Fibroblast of lung (primary cell): Measurements from ENCODE around the gene HAAO.

Experiments used
- CTCF ChIP-seq, 2 donors: IDR thresholded peaks in 1 of 2; conservative IDR thresholded peaks in 1 of 2; 1 replicate in 1 of 2; 2 replicates in 1 of 2; pipeline ENCODE4 v1.5.1; 2011 to 2012; ENCODE audit warnings: low read length in 2 of 2, control low read depth in 1 of 2, inconsistent platforms in 1 of 2, low read depth in 1 of 2, mild to moderate bottlenecking in 1 of 2
- EZH2 ChIP-seq: IDR thresholded peaks from 2 replicates; pipeline ENCODE4 v1.5.1; 2012; ENCODE audit warnings: low read length, control low read depth, mild to moderate bottlenecking; ENCODE audit errors: missing control alignments

- TF ChIP-seq CTCF (conservative IDR thresholded peaks at IDR 0.05 in 1 of 2, IDR thresholded peaks at IDR 0.05 in 1 of 2; ENCODE audit: low read depth in 1 of 2, low read length in 2 of 2) = no peak
- TF ChIP-seq EZH2 = no peak
These were observed 17.4 kb upstream of the HAAO start for GRCh38 chr2:42809819-42810120.
